Osteocyte (in vitro differentiated cells): Measurements from ENCODE around the gene PADI3. TPM values are rescaled to one million over a fixed set of nuclear protein-coding genes. Genes with fewer than 3 reads are reported as not detected.

Experiments
- DNase-seq: peaks from one replicate; pipeline ENCODE4 v3.0.0; 2021; ENCODE audit warnings: mixed read lengths; ENCODE audit not compliant: unreplicated experiment; ENCODE audit errors: extremely low spot score
- H3K27ac Mint-ChIP-seq: one replicate; pipeline ENCODE4 v1.8.0; 2021; ENCODE audit warnings: mild to moderate bottlenecking, mixed read lengths; ENCODE audit not compliant: unreplicated experiment
- H3K27me3 Mint-ChIP-seq: one replicate; pipeline ENCODE4 v1.8.0; 2021; ENCODE audit warnings: mixed read lengths; ENCODE audit not compliant: unreplicated experiment
- H3K36me3 Mint-ChIP-seq: one replicate; pipeline ENCODE4 v1.8.0; 2021; ENCODE audit warnings: mixed read lengths; ENCODE audit not compliant: unreplicated experiment
- H3K4me1 Mint-ChIP-seq: one replicate; pipeline ENCODE4 v1.8.0; 2021; ENCODE audit warnings: mixed read lengths; ENCODE audit not compliant: unreplicated experiment
- H3K4me3 Mint-ChIP-seq: one replicate; pipeline ENCODE4 v1.8.0; 2021; ENCODE audit warnings: mild to moderate bottlenecking, moderate library complexity, mixed read lengths; ENCODE audit not compliant: unreplicated experiment
- H3K9me3 Mint-ChIP-seq: one replicate; pipeline ENCODE4 v1.8.0; 2021; ENCODE audit warnings: mixed read lengths; ENCODE audit not compliant: unreplicated experiment
- total RNA-seq: library from RNA; stranded (reverse); gene quantifications from 2 replicates; pipeline ENCODE4 v1.2.1, GENCODE V29; 2021
- TF ChIP-seq, protein P1 (sequence below): fragments of 200-600 bp; sonication (generic); IDR thresholded peaks from 2 replicates; pipeline ENCODE4 v1.5.0; 2021; ENCODE audit warnings: antibody characterized with exemption, mild to moderate bottlenecking, moderate library complexity

Gene PADI3
- total RNA-seq, 1 donor from 2014 or later: 0.73 TPM

- H3K4me1 Mint-ChIP-seq: peaks cover 21% of the 10 kb centered on the region
- peak overlapping the region; percentile 47 for H3K27ac Mint-ChIP-seq
- TF ChIP-seq, protein P1, sequence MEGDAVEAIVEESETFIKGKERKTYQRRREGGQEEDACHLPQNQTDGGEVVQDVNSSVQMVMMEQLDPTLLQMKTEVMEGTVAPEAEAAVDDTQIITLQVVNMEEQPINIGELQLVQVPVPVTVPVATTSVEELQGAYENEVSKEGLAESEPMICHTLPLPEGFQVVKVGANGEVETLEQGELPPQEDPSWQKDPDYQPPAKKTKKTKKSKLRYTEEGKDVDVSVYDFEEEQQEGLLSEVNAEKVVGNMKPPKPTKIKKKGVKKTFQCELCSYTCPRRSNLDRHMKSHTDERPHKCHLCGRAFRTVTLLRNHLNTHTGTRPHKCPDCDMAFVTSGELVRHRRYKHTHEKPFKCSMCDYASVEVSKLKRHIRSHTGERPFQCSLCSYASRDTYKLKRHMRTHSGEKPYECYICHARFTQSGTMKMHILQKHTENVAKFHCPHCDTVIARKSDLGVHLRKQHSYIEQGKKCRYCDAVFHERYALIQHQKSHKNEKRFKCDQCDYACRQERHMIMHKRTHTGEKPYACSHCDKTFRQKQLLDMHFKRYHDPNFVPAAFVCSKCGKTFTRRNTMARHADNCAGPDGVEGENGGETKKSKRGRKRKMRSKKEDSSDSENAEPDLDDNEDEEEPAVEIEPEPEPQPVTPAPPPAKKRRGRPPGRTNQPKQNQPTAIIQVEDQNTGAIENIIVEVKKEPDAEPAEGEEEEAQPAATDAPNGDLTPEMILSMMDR: no peak
- H3K36me3 Mint-ChIP-seq: no peaks in the 10 kb centered on the region
- no peaks in the 10 kb centered on the region for H3K27me3 Mint-ChIP-seq
- DNase-seq: no peak
- no peak overlapping the region for H3K4me3 Mint-ChIP-seq
- H3K9me3 Mint-ChIP-seq: no peaks in the 10 kb centered on the region
These were observed 30.3 kb downstream of the PADI3 start for GRCh38 chr1:17278996-17279830.

DNA sequence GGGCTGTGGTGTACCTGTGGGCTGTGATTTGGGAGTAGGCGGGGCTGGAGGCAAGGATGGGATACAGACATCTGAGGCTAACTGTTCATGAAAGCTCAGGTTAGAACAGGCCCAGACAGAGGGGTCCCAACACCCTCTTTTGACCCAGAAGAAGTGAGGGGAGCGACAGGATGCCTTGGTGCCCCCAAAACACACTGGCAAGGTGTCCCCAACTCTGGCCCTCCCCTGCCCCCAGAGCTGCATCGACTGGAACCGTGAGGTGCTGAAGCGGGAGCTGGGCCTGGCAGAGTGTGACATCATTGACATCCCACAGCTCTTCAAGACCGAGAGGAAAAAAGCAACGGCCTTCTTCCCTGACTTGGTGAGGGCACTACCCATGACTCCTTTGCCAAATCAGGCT, 31.5 kb downstream of the PADI3 start:
- TF ChIP-seq, protein P1: no peak
- Mint-ChIP-seq H3K27ac (no peak overlapping the region), H3K27me3 (no peaks in the 10 kb centered on the region), H3K4me3 (no peak overlapping the region), H3K36me3 (no peaks in the 10 kb centered on the region), H3K9me3 (no peaks in the 10 kb centered on the region), H3K4me1 (peaks cover 23% of the 10 kb centered on the region)
- no peak for DNase-seq

DNA sequence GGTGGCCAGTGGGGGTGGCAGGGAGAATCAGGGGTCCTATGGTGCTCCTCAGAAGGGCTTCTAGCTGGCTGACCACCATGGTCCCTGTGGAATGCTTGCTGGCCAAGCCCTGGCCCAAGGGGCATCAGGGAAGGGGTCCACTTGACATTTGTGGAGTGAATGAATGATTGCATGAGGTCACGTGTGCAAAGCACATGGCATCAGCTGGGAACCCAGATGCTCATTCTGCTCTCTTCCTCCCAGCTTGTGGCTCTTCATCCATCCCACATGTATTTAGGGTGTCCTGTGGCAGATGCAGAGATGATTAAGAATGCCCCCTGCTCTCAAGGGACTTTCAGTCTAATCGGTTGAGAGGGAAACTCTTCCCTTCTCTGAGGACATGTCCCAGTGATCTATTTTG, 32.0 kb downstream of the PADI3 start:
- Mint-ChIP-seq H3K9me3 (no peaks in the 10 kb centered on the region), H3K4me3 (no peak overlapping the region), H3K36me3 (no peaks in the 10 kb centered on the region), H3K4me1 (peaks cover 23% of the 10 kb centered on the region), H3K27me3 (no peaks in the 10 kb centered on the region), H3K27ac (no peak overlapping the region)
- TF ChIP-seq, protein P1: no peak
- no peak for DNase-seq

DNA sequence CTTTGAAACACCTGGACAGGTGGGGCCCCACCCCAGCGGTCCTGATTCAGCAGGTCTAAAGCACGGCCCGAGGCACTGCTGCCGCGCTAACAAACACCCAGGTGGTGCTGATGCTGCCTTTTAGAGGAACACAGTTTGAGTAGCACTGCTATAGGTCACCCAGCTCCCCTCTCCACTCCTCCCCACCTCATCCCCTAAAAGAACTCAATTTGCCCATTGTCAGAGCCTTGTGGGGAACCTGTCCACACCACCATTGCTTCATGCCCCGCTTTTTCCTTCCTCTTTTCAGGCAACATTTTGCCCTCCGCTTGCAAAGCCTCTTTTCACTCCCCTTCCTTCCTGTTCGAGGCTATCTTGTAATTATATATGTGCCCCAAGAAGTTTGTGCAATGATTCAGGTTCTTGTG, 32.9 kb downstream of the PADI3 start:
- Mint-ChIP-seq H3K4me3 (no peak overlapping the region), H3K4me1 (peaks cover 21% of the 10 kb centered on the region), H3K36me3 (no peaks in the 10 kb centered on the region), H3K27me3 (no peaks in the 10 kb centered on the region), H3K27ac (no peak overlapping the region), H3K9me3 (no peaks in the 10 kb centered on the region)
- TF ChIP-seq, protein P1: no peak
- no peak for DNase-seq

GRCh38 chr1:17282836-17283235, 33.9 kb downstream of the PADI3 start:
- Mint-ChIP-seq H3K4me1 (peaks cover 32% of the 10 kb centered on the region), H3K9me3 (no peaks in the 10 kb centered on the region), H3K36me3 (no peaks in the 10 kb centered on the region), H3K27ac (no peak overlapping the region), H3K4me3 (no peak overlapping the region), H3K27me3 (no peaks in the 10 kb centered on the region)
- TF ChIP-seq, protein P1: no peak
- DNase-seq: no peak
